RWPE1 (cell line): Measurements from ENCODE around the gene COMMD3.
"Not testable (repeated sequence)": the region's sequence is repeated elsewhere in the genome, so short reads cannot be mapped to it uniquely, and the experiment has no call there.

ENCODE experiments used
- CTCF ChIA-PET: fragments of 350-600 bp; sonication (Branson Sonifier 250); formaldehyde crosslinking; extraction: SDS; loops from one replicate; lab custom pipeline; 2021; lab: Yijun Ruan, JAX
- POLR2A ChIA-PET: fragments of 400-600 bp; formaldehyde crosslinking; extraction: SDS; loops from one replicate; lab custom pipeline; 2020; ENCODE audit warnings: antibody characterized with exemption; ENCODE audit not compliant: low non-redundant PET; lab: Yijun Ruan, JAX
- DNase-seq: peaks from one replicate; pipeline ENCODE4 v3.0.0; 2012; ENCODE audit warnings: low spot score
- H3K27ac ChIP-seq: fragments of 450-650 bp; 2 replicates; pipeline ENCODE4 v1.5.1; 2017
- TF ChIP-seq, protein P1 (sequence below): fragments of 450-650 bp; conservative IDR thresholded peaks from 2 replicates; pipeline ENCODE4 v1.5.1; 2017; ENCODE audit warnings: low read depth, mild to moderate bottlenecking

COMMD3 gene

DNA sequence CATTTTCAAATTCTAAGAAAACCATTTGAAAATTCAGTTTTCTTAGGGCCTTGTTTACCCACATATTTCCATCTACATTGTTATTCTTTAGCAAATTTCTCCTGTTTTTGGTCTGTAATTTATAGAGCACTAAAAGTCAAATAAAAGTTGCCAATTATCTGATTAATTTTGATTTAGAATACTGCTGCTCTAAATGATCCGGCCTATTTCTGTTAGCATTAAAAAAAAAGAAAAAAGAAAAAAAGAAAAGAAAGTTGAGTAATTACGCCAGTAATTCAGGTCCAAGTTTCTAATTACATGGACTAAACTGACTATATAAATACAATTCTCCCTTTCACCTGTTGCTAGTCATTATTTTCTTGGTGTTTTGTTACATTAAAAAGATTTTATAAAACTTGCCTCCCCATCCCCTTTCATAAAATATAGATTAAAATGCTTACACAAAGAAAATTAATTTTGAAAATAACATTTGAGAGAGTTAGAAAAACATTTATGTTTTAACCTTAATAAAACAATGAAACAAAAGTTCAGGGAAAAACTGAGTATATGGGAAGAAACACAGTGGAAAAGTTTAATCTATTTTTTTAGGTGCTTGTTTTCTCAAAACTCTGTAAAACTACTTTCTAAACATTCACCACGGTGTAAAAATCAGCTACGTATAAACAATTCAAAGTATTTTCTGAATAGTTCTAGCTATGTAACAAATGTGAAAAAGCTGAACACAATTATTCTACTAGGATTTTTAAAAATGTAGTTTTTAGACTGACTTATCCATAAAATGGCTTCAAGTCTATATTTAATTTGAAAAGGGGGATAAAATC, 6.8 kb upstream of the COMMD3 start:
- no peak overlapping the region for H3K27ac ChIP-seq
- CTCF ChIA-PET: interaction anchor here (0.6 kb wide), 1 partner anchor 375 kb away, joined by 4 read pairs; no protein-coding TSS in a partner anchor
- POLR2A ChIA-PET: no interaction called here
- no peak for DNase-seq
- TF ChIP-seq, protein P1, sequence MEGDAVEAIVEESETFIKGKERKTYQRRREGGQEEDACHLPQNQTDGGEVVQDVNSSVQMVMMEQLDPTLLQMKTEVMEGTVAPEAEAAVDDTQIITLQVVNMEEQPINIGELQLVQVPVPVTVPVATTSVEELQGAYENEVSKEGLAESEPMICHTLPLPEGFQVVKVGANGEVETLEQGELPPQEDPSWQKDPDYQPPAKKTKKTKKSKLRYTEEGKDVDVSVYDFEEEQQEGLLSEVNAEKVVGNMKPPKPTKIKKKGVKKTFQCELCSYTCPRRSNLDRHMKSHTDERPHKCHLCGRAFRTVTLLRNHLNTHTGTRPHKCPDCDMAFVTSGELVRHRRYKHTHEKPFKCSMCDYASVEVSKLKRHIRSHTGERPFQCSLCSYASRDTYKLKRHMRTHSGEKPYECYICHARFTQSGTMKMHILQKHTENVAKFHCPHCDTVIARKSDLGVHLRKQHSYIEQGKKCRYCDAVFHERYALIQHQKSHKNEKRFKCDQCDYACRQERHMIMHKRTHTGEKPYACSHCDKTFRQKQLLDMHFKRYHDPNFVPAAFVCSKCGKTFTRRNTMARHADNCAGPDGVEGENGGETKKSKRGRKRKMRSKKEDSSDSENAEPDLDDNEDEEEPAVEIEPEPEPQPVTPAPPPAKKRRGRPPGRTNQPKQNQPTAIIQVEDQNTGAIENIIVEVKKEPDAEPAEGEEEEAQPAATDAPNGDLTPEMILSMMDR: no peak

DNA sequence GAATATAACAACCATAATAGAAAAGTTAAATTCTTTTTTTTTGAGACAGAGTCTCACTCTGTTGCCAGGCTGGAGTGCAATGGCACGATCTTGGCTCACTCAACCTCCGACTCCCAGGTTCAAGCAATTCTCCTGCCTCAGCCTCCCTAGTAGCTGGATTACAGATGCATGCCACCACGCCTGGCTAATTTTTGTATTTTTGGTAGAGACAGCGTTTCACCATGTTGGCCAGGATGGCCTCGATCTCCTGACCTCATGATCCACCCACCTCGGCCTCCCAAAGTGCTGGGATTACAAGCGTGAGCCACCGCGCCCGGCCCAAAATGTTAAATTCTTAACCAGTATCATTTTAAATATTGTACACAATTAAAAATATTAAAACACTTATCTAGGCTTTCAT, 6.2 kb upstream of the COMMD3 start:
- POLR2A ChIA-PET, H3K27ac ChIP-seq, DNase-seq: not testable (repeated sequence)
- CTCF ChIA-PET: interaction anchor here (0.6 kb wide), 1 partner anchor 376 kb away, joined by 4 read pairs; no protein-coding TSS in a partner anchor

DNA sequence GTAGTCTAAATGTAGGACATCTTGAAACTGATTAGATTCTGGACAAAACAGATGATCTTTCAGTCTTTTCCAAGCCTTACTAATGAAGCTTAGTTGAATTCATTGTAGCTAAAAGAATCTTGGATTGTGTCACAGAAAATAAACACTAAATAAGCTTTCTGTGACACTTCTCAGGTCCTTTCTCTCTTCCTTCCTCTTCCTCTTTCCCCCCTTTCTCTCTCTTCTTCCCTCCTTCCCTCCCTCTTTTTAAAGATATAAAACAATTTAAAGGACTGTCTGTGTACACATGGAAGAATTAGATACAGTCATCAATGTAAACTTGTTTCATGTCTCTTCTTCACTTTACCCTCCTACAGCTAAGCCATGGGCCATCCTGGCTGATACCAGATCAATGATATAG, 5.3 kb upstream of the COMMD3 start:
- ChIA-PET POLR2A (no interaction called here), CTCF (no interaction called here)
- no peak for DNase-seq
- TF ChIP-seq, protein P1: no peak
- H3K27ac ChIP-seq: no peak overlapping the region

DNA sequence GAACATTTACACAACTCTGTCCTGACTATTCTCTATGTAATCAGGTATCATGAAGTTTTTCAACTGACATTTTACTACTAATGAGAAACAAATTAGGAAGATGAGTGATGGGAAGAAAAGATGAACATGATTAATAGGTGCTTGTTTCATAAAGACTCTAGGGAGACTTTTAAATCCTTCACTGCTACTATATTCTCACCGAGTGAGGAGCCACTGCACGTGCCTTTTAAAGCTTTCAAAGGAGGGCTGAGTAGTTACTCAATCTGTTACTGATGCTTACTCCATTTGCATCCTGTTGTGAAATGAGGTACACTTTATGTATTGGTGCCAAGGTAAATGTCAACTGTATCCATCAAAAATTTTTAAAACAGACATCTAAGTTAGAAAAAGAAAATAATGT, 1.3 kb upstream of the COMMD3 start:
- POLR2A ChIA-PET: no interaction called here
- CTCF ChIA-PET: interaction anchor here (0.9 kb wide), 1 partner anchor 10 kb away, joined by 3 read pairs; no protein-coding TSS in a partner anchor
- TF ChIP-seq, protein P1: no peak
- DNase-seq: no peak
- H3K27ac ChIP-seq: no peak overlapping the region

DNA sequence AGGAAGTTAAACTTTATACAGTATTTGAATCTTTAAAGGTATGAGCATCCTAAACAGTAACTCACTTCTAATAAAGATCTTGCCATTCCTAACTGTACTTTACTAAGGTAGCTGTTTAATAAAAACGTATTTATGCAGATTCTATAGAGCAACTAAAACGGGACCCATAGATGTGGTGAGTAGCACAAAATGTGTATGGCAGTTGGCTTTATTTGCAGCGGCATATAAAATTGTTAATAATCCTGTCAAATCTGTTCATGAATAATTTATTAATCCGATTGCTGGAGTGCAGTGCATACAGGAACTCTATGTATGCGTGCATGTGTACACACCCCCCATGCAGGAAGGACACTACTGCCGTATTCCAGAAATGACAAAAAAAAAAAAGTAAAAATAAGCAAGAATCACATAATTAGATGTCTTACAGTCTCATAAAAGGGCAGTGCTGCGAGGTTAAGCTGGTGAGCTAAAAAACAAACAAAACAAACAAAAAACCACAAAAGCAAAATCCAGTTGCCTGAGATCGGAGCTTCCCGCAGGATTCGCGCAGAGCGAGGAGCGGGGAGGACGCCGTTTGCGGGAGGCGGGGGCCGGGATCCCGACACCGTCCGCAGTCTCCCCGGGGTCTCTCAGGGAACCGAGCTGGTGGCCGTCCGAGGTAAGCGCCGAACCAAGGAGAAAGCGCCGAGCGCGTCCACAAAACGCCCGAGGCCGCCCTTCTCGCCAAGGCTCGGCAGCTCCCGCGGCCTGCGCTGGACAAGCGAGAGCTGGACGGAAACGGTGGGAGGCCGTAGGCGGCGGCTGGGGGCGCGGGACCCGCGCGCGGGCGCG, 518 bp upstream of the COMMD3 start:
- H3K27ac ChIP-seq: peak overlapping the region; percentile 96

DNA sequence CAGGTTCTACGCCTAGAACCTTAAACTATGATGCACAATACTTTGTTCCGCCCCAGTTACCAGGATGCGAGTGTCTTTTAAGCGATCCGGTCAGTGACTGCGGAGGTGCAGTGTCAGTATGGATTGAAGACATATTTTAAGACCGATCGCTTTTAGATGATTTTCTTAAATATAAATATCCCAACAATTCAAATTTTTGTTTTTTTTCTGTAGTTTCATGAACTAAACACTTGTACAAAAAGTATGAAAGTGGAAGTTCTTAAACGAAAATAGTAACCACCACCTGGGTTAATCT, 835 bp downstream of the COMMD3 start:
- TF ChIP-seq, protein P1: no peak
- ChIA-PET CTCF (interaction anchor here (1.0 kb wide), 1 partner anchor 9 kb away, joined by 3 read pairs; no protein-coding TSS in a partner anchor), POLR2A (no interaction called here)
- DNase-seq: no peak
- H3K27ac ChIP-seq: peak overlapping the region; percentile 96

More for the DNA sequence above, 518 bp upstream of the COMMD3 start:
- POLR2A ChIA-PET: interaction anchor here (0.6 kb wide), 3 partner anchors 114 to 1105 kb away, joined by 3 to 10 read pairs (median 5); no protein-coding TSS in a partner anchor
- TF ChIP-seq, protein P1: no peak
- CTCF ChIA-PET: interaction anchor here (0.6 to 1.0 kb wide), 4 partner anchors 8 to 358 kb away, joined by 3 read pairs; no protein-coding TSS in a partner anchor
- DNase-seq: peak; percentile 36
